SU-DHL-6 (cell line): ENCODE measurements around the gene ADRA2B.
"Not testable (repeated sequence)": the region's sequence is repeated elsewhere in the genome, so short reads cannot be mapped to it uniquely, and the experiment has no call there.

Experiments
- H2AFZ ChIP-seq: fragments of 200-600 bp; sonication (generic); 2 replicates; pipeline ENCODE4 v1.6.1; 2014; ENCODE audit warnings: low read depth, mild to moderate bottlenecking, moderate library complexity, mixed read lengths, antibody characterized with exemption, low read length; ENCODE audit not compliant: severe bottlenecking
- H3F3A ChIP-seq: fragments of 200-600 bp; shearing (Covaris generic); 2 replicates; pipeline ENCODE4 v1.6.0; 2016; ENCODE audit warnings: antibody characterized with exemption, mild to moderate bottlenecking; ENCODE audit not compliant: insufficient read depth
- H3K27ac ChIP-seq: fragments of 200-600 bp; sonication (generic); 2 replicates; pipeline ENCODE4 v1.5.1; 2016; ENCODE audit warnings: low read depth, mild to moderate bottlenecking, low read length, moderate library complexity, mixed read lengths
- H3K27me3 ChIP-seq: fragments of 200-600 bp; sonication (generic), shearing (Covaris generic); 2 replicates; pipeline ENCODE4 v1.6.0; 2014; ENCODE audit warnings: mild to moderate bottlenecking, low read length
- H3K36me3 ChIP-seq: fragments of 200-600 bp; sonication (generic); 2 replicates; pipeline ENCODE4 v1.6.1; 2014; ENCODE audit warnings: mild to moderate bottlenecking, low read length, mixed read lengths
- H3K4me2 ChIP-seq: fragments of 300-600, 200-600 bp; shearing (Covaris generic), sonication (generic); 2 replicates; pipeline ENCODE4 v1.6.0; 2014; ENCODE audit warnings: low read length, low read depth, mild to moderate bottlenecking; ENCODE audit not compliant: poor library complexity, severe bottlenecking
- H3K4me3 ChIP-seq: fragments of 200-600 bp; sonication (generic); 2 replicates; pipeline ENCODE4 v1.5.1; 2014; ENCODE audit warnings: antibody characterized with exemption, low read length, mild to moderate bottlenecking, mixed read lengths; ENCODE audit not compliant: insufficient read depth, poor library complexity, severe bottlenecking
- H3K79me2 ChIP-seq: fragments of 200-600 bp; sonication (generic); 2 replicates; pipeline ENCODE4 v1.6.1; 2014; ENCODE audit warnings: mild to moderate bottlenecking, low read length, moderate library complexity; ENCODE audit not compliant: insufficient read depth
- H3K9ac ChIP-seq: fragments of 200-600 bp; sonication (generic); 2 replicates; pipeline ENCODE4 v1.7.0; 2014; ENCODE audit warnings: mild to moderate bottlenecking, low read length
- H3K9me2 ChIP-seq: fragments of 200-600 bp; sonication (generic); replicated peaks from 2 replicates; pipeline ENCODE4 v1.6.1; 2014; ENCODE audit warnings: low read length; ENCODE audit not compliant: insufficient read depth
- H3K9me3 ChIP-seq: fragments of 200-600 bp; sonication (generic); 2 replicates; pipeline ENCODE4 v1.6.1; 2014; ENCODE audit warnings: low read length, mixed read lengths; ENCODE audit not compliant: insufficient read depth
- H4K20me1 ChIP-seq: fragments of 200-600 bp; sonication (generic); 2 replicates; pipeline ENCODE4 v1.6.1; 2014; ENCODE audit warnings: low read depth, mild to moderate bottlenecking, antibody characterized with exemption, low read length, moderate library complexity, mixed read lengths
- CTCF ChIP-seq: fragments of 200-600 bp; sonication (generic); IDR thresholded peaks from one replicate; pipeline ENCODE4 v1.5.1; 2017; ENCODE audit warnings: antibody characterized with exemption, mild to moderate bottlenecking, low read length, moderate library complexity; ENCODE audit not compliant: insufficient read depth, poor library complexity, severe bottlenecking
- EZH2phosphoT487 ChIP-seq: fragments of 200-600 bp; sonication (generic), shearing (Covaris generic); conservative IDR thresholded peaks from 2 replicates; pipeline ENCODE4 v1.6.1; 2018; ENCODE audit warnings: mild to moderate bottlenecking, antibody characterized with exemption, low read length, moderate library complexity, mixed read lengths

ADRA2B gene

GRCh38 chr2:96087130-96087529 lies 29.2 kb downstream of the ADRA2B start:
- Histone ChIP-seq H4K20me1 (no peaks in the 10 kb centered on the region), H3K27ac (no peak overlapping the region), H3K27me3 (no peaks in the 10 kb centered on the region), H3K9ac (no peak overlapping the region), H3K9me3 (no peaks in the 10 kb centered on the region), H2AFZ (no peak overlapping the region), H3K36me3 (no peaks in the 10 kb centered on the region), H3K4me2 (no peak overlapping the region), H3K79me2 (no peaks in the 10 kb centered on the region), H3K4me3 (no peak overlapping the region), H3F3A (no peaks in the 10 kb centered on the region), H3K9me2 (no peaks in the 10 kb centered on the region)
- TF ChIP-seq EZH2phosphoT487 (no peak), CTCF (no peak)

- no peaks in the 10 kb centered on the region for H3K27me3 ChIP-seq
- no peak overlapping the region for H3K4me3 ChIP-seq
- no peaks in the 10 kb centered on the region for H3K9me3 ChIP-seq
- H3K79me2 ChIP-seq = no peaks in the 10 kb centered on the region
- TF ChIP-seq EZH2phosphoT487 (no peak), CTCF (no peak)
- no peak overlapping the region for H3K4me2 ChIP-seq
- H3K9me2 ChIP-seq = no peaks in the 10 kb centered on the region
- H3K27ac ChIP-seq = no peak overlapping the region
- no peaks in the 10 kb centered on the region for H3F3A ChIP-seq
- no peaks in the 10 kb centered on the region for H4K20me1 ChIP-seq
- no peaks in the 10 kb centered on the region for H3K36me3 ChIP-seq
- no peak overlapping the region for H2AFZ ChIP-seq
- H3K9ac ChIP-seq = no peak overlapping the region
Measured at GRCh38 chr2:96085541-96086355, 30.6 kb downstream of the ADRA2B start.

GRCh38 chr2:96084858-96085518 lies 31.4 kb downstream of the ADRA2B start:
- not testable (repeated sequence) for H2AFZ ChIP-seq, H3K4me3 ChIP-seq, H3K9ac ChIP-seq, H3K79me2 ChIP-seq, H3K27ac ChIP-seq, H3K27me3 ChIP-seq, H4K20me1 ChIP-seq, H3F3A ChIP-seq, H3K4me2 ChIP-seq, H3K9me2 ChIP-seq, H3K36me3 ChIP-seq, H3K9me3 ChIP-seq
